ENCODE results near the gene C19orf12.
"Not testable (repeated sequence)": the region's sequence is repeated elsewhere in the genome, so short reads cannot be mapped to it uniquely, and the experiment has no call there.

Gene C19orf12

GRCh38 chr19:29671393-29672160, 43.5 kb downstream of the C19orf12 start:
- H3K4me3 ChIP-seq (ENCODE audit: low read depth, low read length): no peak overlapping the region
- TF ChIP-seq CTCF (IDR thresholded peaks at IDR 0.05; ENCODE audit: borderline replicate concordance, insufficient read depth, low read depth, low read length): peak; percentile 79

GRCh38 chr19:29671026-29671392, 44.1 kb downstream of the C19orf12 start:
- H3K4me3 ChIP-seq (ENCODE audit: low read depth, low read length): not testable (repeated sequence)

GRCh38 chr19:29670255-29670654, 44.8 kb downstream of the C19orf12 start:
- no peak for TF ChIP-seq CTCF (IDR thresholded peaks at IDR 0.05; ENCODE audit: borderline replicate concordance, insufficient read depth, low read depth, low read length)
- no peak overlapping the region for H3K4me3 ChIP-seq (ENCODE audit: low read depth, low read length)

- no peak overlapping the region for H3K4me3 ChIP-seq (ENCODE audit: low read depth, low read length)
- TF ChIP-seq CTCF (IDR thresholded peaks at IDR 0.05; ENCODE audit: borderline replicate concordance, insufficient read depth, low read depth, low read length): peak; percentile 37; the same call in 1 of the 2 replicates
Observed at GRCh38 chr19:29668746-29669609, 46.1 kb downstream of the C19orf12 start.

- TF ChIP-seq CTCF (IDR thresholded peaks at IDR 0.05; ENCODE audit: borderline replicate concordance, insufficient read depth, low read depth, low read length): peak; percentile 47; the same call in 1 of the 2 replicates
Observed at GRCh38 chr19:29667901-29668341, 47.1 kb downstream of the C19orf12 start.

GRCh38 chr19:29667387-29667783, 47.7 kb downstream of the C19orf12 start:
- H3K4me3 ChIP-seq (ENCODE audit: low read depth, low read length): peak overlapping the region; percentile 8
- TF ChIP-seq CTCF (IDR thresholded peaks at IDR 0.05; ENCODE audit: borderline replicate concordance, insufficient read depth, low read depth, low read length): no peak

More at GRCh38 chr19:29667901-29668341, 47.1 kb downstream of the C19orf12 start:
- peak overlapping the region; percentile 10 for H3K4me3 ChIP-seq (ENCODE audit: low read depth, low read length)

- peak overlapping the region; percentile 96 for H3K4me3 ChIP-seq (ENCODE audit: low read depth, low read length)
- no peak for TF ChIP-seq CTCF (IDR thresholded peaks at IDR 0.05; ENCODE audit: borderline replicate concordance, insufficient read depth, low read depth, low read length)
Observed at GRCh38 chr19:29666578-29667386, 48.3 kb downstream of the C19orf12 start.

Measured in GM12875 (cell line).